HG02970 (cell line): ENCODE results near the gene OR10H3.
"Not testable (repeated sequence)": the region's sequence is repeated elsewhere in the genome, so short reads cannot be mapped to it uniquely, and the experiment has no call there.

Source experiments
- ATAC-seq: cut with Tn5 transposase; IDR thresholded peaks from one replicate; pipeline ENCODE4 v1.9.1; 2021; ENCODE audit warnings: mild to moderate bottlenecking, moderate library complexity, moderate number of reproducible peaks; ENCODE audit not compliant: unreplicated experiment, low FRiP score

Gene OR10H3

GRCh38 chr19:15776991-15777970 is 39.5 kb downstream of the OR10H3 start:
- ATAC-seq = no peak

- no peak for ATAC-seq
Observed at GRCh38 chr19:15779756-15780476, 42.1 kb downstream of the OR10H3 start.

GRCh38 chr19:15780610-15781418 is 43.0 kb downstream of the OR10H3 start:
- no peak for ATAC-seq

GRCh38 chr19:15781661-15782060 is 43.9 kb downstream of the OR10H3 start:
- ATAC-seq = no peak

- ATAC-seq = no peak
Observed at GRCh38 chr19:15782211-15782610, 44.4 kb downstream of the OR10H3 start.

- ATAC-seq = not testable (repeated sequence)
Observed at GRCh38 chr19:15782896-15783295, 45.1 kb downstream of the OR10H3 start.

- no peak for ATAC-seq
Observed at GRCh38 chr19:15787611-15788155, 49.9 kb downstream of the OR10H3 start, which contains the start of gene OR10H5. OR10H5 (plus strand) TSS chr19:15787661; CDS start chr19:15794049, 6,388 bp downstream.

GRCh38 chr19:15788594-15789270 is 50.9 kb downstream of the OR10H3 start:
- no peak for ATAC-seq

GRCh38 chr19:15790096-15790495 is 52.3 kb downstream of the OR10H3 start:
- ATAC-seq = no peak
